Neural progenitor cell (in vitro differentiated cells): Measurements from ENCODE around the gene NHP2. TPM values are rescaled to one million over a fixed set of nuclear protein-coding genes. Genes with fewer than 3 reads are reported as not detected.

Source experiments
- DNase-seq: peaks from one replicate; pipeline ENCODE4 v3.0.0-alpha.2; 2016; ENCODE audit warnings: low spot score
- H2AFZ ChIP-seq: fragments of 200-600 bp; sonication (generic); replicated peaks from 2 replicates; pipeline ENCODE4 v1.6.1; 2016; ENCODE audit warnings: antibody characterized with exemption
- H3F3A ChIP-seq: fragments of 200-600 bp; sonication (generic); 2 replicates; pipeline ENCODE4 v1.6.1; 2016; ENCODE audit warnings: antibody characterized with exemption, low read depth
- H3K27ac ChIP-seq: fragments of 200-600 bp; sonication (generic); 2 replicates; pipeline ENCODE4 v1.5.1; 2016; ENCODE audit warnings: mild to moderate bottlenecking
- H3K27me3 ChIP-seq: fragments of 200-600 bp; sonication (generic); 2 replicates; pipeline ENCODE4 v1.6.1; 2016; ENCODE audit warnings: mild to moderate bottlenecking, moderate library complexity
- H3K36me3 ChIP-seq: fragments of 200-600 bp; sonication (generic); 2 replicates; pipeline ENCODE4 v1.5.1; 2016
- H3K4me1 ChIP-seq: fragments of 200-600 bp; sonication (generic); 2 replicates; pipeline ENCODE4 v1.6.1; 2016; ENCODE audit warnings: mixed run types
- H3K4me2 ChIP-seq: fragments of 200-600 bp; sonication (generic); 2 replicates; pipeline ENCODE4 v1.6.1; 2016
- H3K4me3 ChIP-seq: fragments of 200-600 bp; sonication (generic); 2 replicates; pipeline ENCODE4 v1.5.1; 2016
- H3K79me2 ChIP-seq: fragments of 200-600 bp; sonication (generic); 2 replicates; pipeline ENCODE4 v1.6.1; 2016; ENCODE audit warnings: low read depth
- H3K9ac ChIP-seq: fragments of 200-600 bp; sonication (generic); 2 replicates; pipeline ENCODE4 v1.6.1; 2016
- H3K9me3 ChIP-seq: fragments of 200-600 bp; sonication (generic); 2 replicates; pipeline ENCODE4 v1.5.1; 2016; ENCODE audit warnings: low read depth
- H4K20me1 ChIP-seq: fragments of 200-600 bp; sonication (generic); 2 replicates; pipeline ENCODE4 v1.6.1; 2016; ENCODE audit warnings: low read depth
- H3K27ac Mint-ChIP-seq: 3 replicates; pipeline ENCODE4 v1.8.0; 2021; ENCODE audit warnings: mixed read lengths
- H3K27me3 Mint-ChIP-seq: 2 replicates; pipeline ENCODE4 v1.8.0; 2022; ENCODE audit warnings: low read depth, mild to moderate bottlenecking, inconsistent platforms, moderate library complexity, mixed read lengths; ENCODE audit not compliant: insufficient read depth
- H3K36me3 Mint-ChIP-seq: 3 replicates; pipeline ENCODE4 v1.8.0; 2021; ENCODE audit warnings: mixed read lengths
- H3K4me1 Mint-ChIP-seq: 3 replicates; pipeline ENCODE4 v1.8.0; 2021; ENCODE audit warnings: mixed read lengths
- H3K4me3 Mint-ChIP-seq: 3 replicates; pipeline ENCODE4 v1.8.0; 2021; ENCODE audit warnings: mild to moderate bottlenecking, moderate library complexity, mixed read lengths
- H3K9me3 Mint-ChIP-seq: 3 replicates; pipeline ENCODE4 v1.8.0; 2020; ENCODE audit warnings: mixed read lengths
- CTCF ChIP-seq: fragments of 200-600 bp; sonication (generic); IDR thresholded peaks from 2 replicates; pipeline ENCODE4 v1.5.1; 2017; ENCODE audit warnings: antibody characterized with exemption, mild to moderate bottlenecking
- EZH2 ChIP-seq: fragments of 200-600 bp; sonication (generic); IDR thresholded peaks from 2 replicates; pipeline ENCODE4 v1.6.1; 2017; ENCODE audit warnings: antibody characterized with exemption, mild to moderate bottlenecking, moderate library complexity
- EZH2phosphoT487 ChIP-seq: fragments of 200-600 bp; sonication (generic); IDR thresholded peaks from 2 replicates; pipeline ENCODE4 v1.6.1; 2017; ENCODE audit warnings: antibody characterized with exemption
- total RNA-seq: library from RNA; depleted of rRNA; stranded (reverse); fragments of >200 nt; gene quantifications from 2 replicates; pipeline ENCODE4 v1.2.3, GENCODE V29; 2015; ENCODE audit warnings: low replicate concordance

The NHP2 gene
- total RNA-seq, 1 donor from 2014 or later, result 357 TPM

DNA sequence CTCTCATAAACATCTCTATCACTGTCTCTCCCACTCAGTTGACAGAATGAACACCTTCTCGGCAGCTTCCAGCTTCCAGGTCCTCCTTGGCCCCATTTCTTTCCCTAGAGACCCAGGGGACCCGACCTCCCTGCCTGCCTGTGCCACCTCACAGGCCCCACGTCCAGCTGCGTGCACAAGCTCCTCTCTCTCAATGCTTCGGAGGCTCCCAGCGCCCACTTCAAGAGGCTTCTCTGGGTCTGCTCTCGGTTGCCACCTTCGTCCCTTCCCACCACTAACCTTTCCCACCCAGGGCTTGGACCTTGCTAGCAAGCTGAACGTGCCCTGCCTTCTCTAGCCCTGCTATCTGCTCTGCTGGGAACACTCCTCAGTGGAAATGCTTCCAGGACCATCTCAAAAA lies 43.2 kb downstream of the NHP2 start:
- H3K4me2 ChIP-seq, result no peak overlapping the region
- peaks cover 25% of the 10 kb centered on the region for H3K4me1 Mint-ChIP-seq
- H3K79me2 ChIP-seq, result peaks cover 19% of the 10 kb centered on the region
- no peak overlapping the region for H2AFZ ChIP-seq
- TF ChIP-seq EZH2phosphoT487 (no peak), CTCF (no peak), EZH2 (no peak)
- H3K27ac ChIP-seq, result no peak overlapping the region
- peaks cover 24% of the 10 kb centered on the region for H3K4me1 ChIP-seq
- peaks cover 13% of the 10 kb centered on the region for H4K20me1 ChIP-seq
- no peaks in the 10 kb centered on the region for H3K9me3 Mint-ChIP-seq
- peak overlapping the region; percentile 19 for H3K4me3 Mint-ChIP-seq
- H3F3A ChIP-seq, result peaks cover 43% of the 10 kb centered on the region
- no peak overlapping the region for H3K9ac ChIP-seq
- no peak overlapping the region for H3K4me3 ChIP-seq
- peaks cover 12% of the 10 kb centered on the region for H3K27me3 ChIP-seq
- no peaks in the 10 kb centered on the region for H3K36me3 Mint-ChIP-seq
- peak overlapping the region; percentile 22 for H3K27ac Mint-ChIP-seq
- H3K27me3 Mint-ChIP-seq, result peaks cover 11% of the 10 kb centered on the region
- H3K9me3 ChIP-seq, result no peaks in the 10 kb centered on the region
- DNase-seq, result no peak
- no peaks in the 10 kb centered on the region for H3K36me3 ChIP-seq

DNA sequence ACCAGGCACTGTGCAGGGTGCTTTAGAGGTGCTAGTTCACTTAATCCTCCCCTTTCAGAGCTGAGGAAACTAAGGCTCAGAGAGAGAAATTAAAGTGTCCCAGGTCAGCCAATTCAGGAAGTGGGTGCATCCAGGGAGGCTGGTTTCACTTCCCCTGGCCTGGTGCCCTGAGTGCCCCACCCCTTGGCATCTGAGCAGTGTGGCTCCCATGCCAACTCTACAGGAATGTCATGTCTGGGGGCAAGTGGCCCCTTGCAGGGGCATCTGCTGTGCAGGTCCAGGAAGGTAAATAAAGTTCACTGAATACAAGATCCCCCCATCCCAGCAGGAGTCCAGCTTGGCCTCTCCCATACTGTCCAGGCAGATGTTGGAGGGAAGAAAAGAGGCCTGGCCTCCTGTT lies 44.7 kb downstream of the NHP2 start:
- H3K36me3 ChIP-seq, result no peaks in the 10 kb centered on the region
- peaks cover 8% of the 10 kb centered on the region for H3K79me2 ChIP-seq
- DNase-seq, result no peak
- Mint-ChIP-seq H3K4me3 (no peak overlapping the region), H3K4me1 (peaks cover 17% of the 10 kb centered on the region), H3K36me3 (no peaks in the 10 kb centered on the region), H3K9me3 (no peaks in the 10 kb centered on the region), H3K27ac (no peak overlapping the region), H3K27me3 (peaks cover 11% of the 10 kb centered on the region)
- H3K27ac ChIP-seq, result no peak overlapping the region
- peaks cover 28% of the 10 kb centered on the region for H3F3A ChIP-seq
- peaks cover under 1% of the 10 kb centered on the region for H4K20me1 ChIP-seq
- H3K27me3 ChIP-seq, result peaks cover 12% of the 10 kb centered on the region
- H3K9ac ChIP-seq, result no peak overlapping the region
- H3K4me3 ChIP-seq, result no peak overlapping the region
- no peak overlapping the region for H3K4me2 ChIP-seq
- H3K4me1 ChIP-seq, result peaks cover 8% of the 10 kb centered on the region
- TF ChIP-seq CTCF, result no peak
- no peak for TF ChIP-seq EZH2
- no peak for TF ChIP-seq EZH2phosphoT487
- no peaks in the 10 kb centered on the region for H3K9me3 ChIP-seq
- no peak overlapping the region for H2AFZ ChIP-seq

DNA sequence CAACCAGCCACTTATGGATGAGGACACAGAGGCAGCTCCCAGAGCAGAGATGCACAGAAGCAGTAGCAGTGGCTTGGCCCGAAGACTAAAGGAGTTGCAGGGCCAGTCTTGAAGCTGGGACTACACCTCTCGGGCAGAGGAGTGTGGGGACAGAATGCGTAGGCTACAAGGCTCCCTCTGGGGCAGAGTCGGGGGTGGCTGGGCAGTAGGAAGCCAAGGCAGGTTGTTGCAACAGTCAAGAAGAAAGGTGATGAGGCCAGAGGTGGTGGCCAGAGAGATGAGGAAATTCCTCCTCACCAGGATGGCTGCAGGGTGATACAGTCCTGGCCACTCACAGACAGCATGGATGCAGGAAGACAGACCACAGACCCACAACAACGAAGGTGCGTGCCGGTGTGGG lies 45.2 kb downstream of the NHP2 start:
- Mint-ChIP-seq H3K27ac (peak overlapping the region; percentile 88), H3K9me3 (no peaks in the 10 kb centered on the region), H3K4me3 (peak overlapping the region; percentile 31), H3K4me1 (peaks cover 21% of the 10 kb centered on the region), H3K27me3 (peaks cover 11% of the 10 kb centered on the region), H3K36me3 (no peaks in the 10 kb centered on the region)
- Histone ChIP-seq H3K4me1 (peaks cover 8% of the 10 kb centered on the region), H3K27me3 (peaks cover 12% of the 10 kb centered on the region), H4K20me1 (no peaks in the 10 kb centered on the region), H3K27ac (no peak overlapping the region), H2AFZ (peak overlapping the region; percentile 32), H3K4me2 (no peak overlapping the region), H3K79me2 (peaks cover 5% of the 10 kb centered on the region), H3F3A (peaks cover 23% of the 10 kb centered on the region), H3K9ac (no peak overlapping the region), H3K4me3 (no peak overlapping the region), H3K36me3 (no peaks in the 10 kb centered on the region), H3K9me3 (no peaks in the 10 kb centered on the region)
- no peak for TF ChIP-seq EZH2phosphoT487
- no peak for TF ChIP-seq EZH2
- no peak for TF ChIP-seq CTCF
- no peak for DNase-seq
